HepG2 (cell line): ENCODE data around the gene CRTAC1. TPM values are rescaled to one million over a fixed set of nuclear protein-coding genes. Genes with fewer than 3 reads are reported as not detected.

ENCODE experiments used
- ATAC-seq: fragments of 200-7000 bp; cut with Tn5 transposase; 3 replicates; pipeline ENCODE4 v1.9.1; 2020; ENCODE audit warnings: mild to moderate bottlenecking, moderate library complexity
- BruUV-seq: library from RNA; stranded (reverse); fragments of 400-500 nt; replicated peaks from 2 replicates; lab custom pipeline; 2021; lab: Mats Ljungman, UMichigan
- CTCF ChIA-PET: fragments of 300-600 bp; formaldehyde crosslinking; extraction: SDS; loops from one replicate; lab custom pipeline; 2021; ENCODE audit warnings: low total read pairs, inconsistent platforms, low intra/inter-chr PET ratio; lab: Yijun Ruan, JAX
- POLR2A ChIA-PET: fragments of 350-600 bp; sonication (Branson Sonifier 250); formaldehyde crosslinking; loops from one replicate; lab custom pipeline; 2020; ENCODE audit warnings: antibody characterized with exemption, inconsistent platforms; lab: Yijun Ruan, JAX
- DNase-seq: peaks from one replicate; pipeline ENCODE4 v3.0.0-alpha.2; 2015; ENCODE audit warnings: low spot score
- FAIRE-seq: peaks from 3 replicates; lab custom pipeline; 2011; peaks lifted over from hg19 to GRCh38; lab: Jason Lieb, UNC
- H2AFZ ChIP-seq: one replicate; pipeline ENCODE4 v1.6.1; 2011; ENCODE audit warnings: low read length, inconsistent platforms
- H3K27ac ChIP-seq: fragments of 300-600 bp; 3 replicates; pipeline ENCODE4 v1.8.0; 2011; ENCODE audit warnings: mixed run types, mild to moderate bottlenecking, mixed read lengths, low read length, inconsistent platforms; ENCODE audit not compliant: insufficient read depth; ENCODE audit errors: extremely low read length
- H3K27me3 ChIP-seq, 2 experiments: fragments of 200-600 bp in 1 of 2; 2 replicates in 1 of 2; 3 replicates in 1 of 2; pipeline versions ENCODE4 v1.6.0 to v1.8.0; 2011; ENCODE audit warnings: low read length in 2 of 2, mild to moderate bottlenecking in 2 of 2, moderate library complexity in 2 of 2, inconsistent platforms in 1 of 2; ENCODE audit not compliant: insufficient read depth in 2 of 2, control insufficient read depth in 1 of 2
- H3K36me3 ChIP-seq, 2 experiments: fragments of 200-600 bp in 1 of 2; replicated peaks in 1 of 2; 2 replicates in 1 of 2; 3 replicates in 1 of 2; pipeline versions ENCODE4 v1.5.1 to v1.8.0; 2011; ENCODE audit warnings: low read length in 2 of 2, inconsistent platforms in 1 of 2; ENCODE audit not compliant: insufficient read depth in 2 of 2, control insufficient read depth in 1 of 2
- H3K4me1 ChIP-seq: 2 replicates; pipeline ENCODE4 v1.5.1; 2012; ENCODE audit warnings: low read length, inconsistent platforms; ENCODE audit not compliant: insufficient read depth
- H3K4me2 ChIP-seq: 2 replicates; pipeline ENCODE4 v1.6.0; 2011; ENCODE audit warnings: low read depth, low read length, inconsistent platforms
- H3K4me3 ChIP-seq, 3 experiments: fragments of 200-600 bp in 1 of 3; sonication (generic), shearing (Covaris generic) in 1 of 3; replicated peaks in 1 of 3; 2 replicates each; pipeline ENCODE4 v1.5.1; 2011 to 2016; ENCODE audit warnings: low read length in 3 of 3, inconsistent platforms in 2 of 3, low read depth in 2 of 3, mild to moderate bottlenecking in 2 of 3, control low read depth in 1 of 3, mixed read lengths in 1 of 3; ENCODE audit not compliant: insufficient read depth in 1 of 3
- H3K79me2 ChIP-seq: one replicate; pipeline ENCODE4 v1.6.1; 2011; ENCODE audit warnings: low read length, inconsistent platforms; ENCODE audit not compliant: insufficient read depth
- H3K9ac ChIP-seq: 2 replicates; pipeline ENCODE4 v1.6.0; 2011; ENCODE audit warnings: mild to moderate bottlenecking, low read depth, low read length, inconsistent platforms; ENCODE audit not compliant: insufficient read depth
- H3K9me3 ChIP-seq: 2 replicates; pipeline ENCODE4 v1.5.1; 2012; ENCODE audit warnings: mild to moderate bottlenecking, low read length
- H4K20me1 ChIP-seq: 2 replicates; pipeline ENCODE4 v1.6.0; 2011; ENCODE audit warnings: inconsistent platforms, mild to moderate bottlenecking, low read length, moderate library complexity; ENCODE audit not compliant: insufficient read depth
- HES4 ChIP-seq: sonication (generic); formaldehyde crosslinking; IDR thresholded peaks from 2 replicates; pipeline ENCODE4 v1.9.0; 2021; ENCODE audit warnings: mild to moderate bottlenecking, missing genetic modification reagents, borderline replicate concordance
- SKI ChIP-seq: fragments of 450-650 bp; IDR thresholded peaks from one replicate; pipeline ENCODE4 v1.6.1; 2018; ENCODE audit warnings: mild to moderate bottlenecking; ENCODE audit not compliant: partially characterized antibody
- SOX13 ChIP-seq, 3 experiments: fragments of 450-650 bp in 1 of 3; sonication (generic) in 1 of 3; formaldehyde crosslinking in 1 of 3; IDR thresholded peaks in 2 of 3; conservative IDR thresholded peaks in 1 of 3; 2 replicates each; pipeline versions ENCODE4 v1.5.0 to v1.6.1; 2016 to 2020; ENCODE audit warnings: antibody characterized with exemption in 1 of 3, mild to moderate bottlenecking in 1 of 3, missing compliant biosample characterization in 1 of 3, missing genetic modification reagents in 1 of 3, moderate library complexity in 1 of 3
- TGIF2 ChIP-seq: IDR thresholded peaks from 2 replicates; pipeline ENCODE4 v1.6.1; 2016; ENCODE audit warnings: control low read depth, missing compliant biosample characterization
- ZNF234 ChIP-seq: sonication (generic); formaldehyde crosslinking; conservative IDR thresholded peaks from 2 replicates; pipeline ENCODE4 v1.5.1; 2020; ENCODE audit warnings: mild to moderate bottlenecking, missing genetic modification reagents
- ZNF589 ChIP-seq: sonication (generic); formaldehyde crosslinking; conservative IDR thresholded peaks from 2 replicates; pipeline ENCODE4 v1.8.0; 2022; ENCODE audit warnings: mild to moderate bottlenecking, moderate library complexity, missing genetic modification reagents
- WGBS: methylation state at CpG from one replicate; pipeline ENCODE4 v1.1.6; 2017; ENCODE audit warnings: low lambda C conversion rate; 5-methylcytosine and 5-hydroxymethylcytosine counted together
- in situ Hi-C: cut with HindIII; loops from 2 replicates; pipeline ENCODE4 v1.10.0; 2017; ENCODE audit warnings: low pct_unique_long_range_greater_than_20kb; ENCODE audit not compliant: extremely low pct_ligation_motif_present
- intact Hi-C: fragments of 100-400 bp; cut with micrococcal nuclease; formaldehyde crosslinking; loops from one replicate; pipeline ENCODE4 v1.10.0; 2022; ENCODE audit not compliant: unreplicated experiment
- polyA plus RNA-seq, 8 experiments: library from polyadenylated mRNA; depleted of rRNA in 3 of 8; stranded (reverse) in 7 of 8; unstranded in 1 of 8; fragments of >200 nt; fragmentation: Illumina TruSeq in 4 of 8; extraction: Trizol in 4 of 8; gene quantifications; 2 replicates each; pipeline versions ENCODE4 v1.2.1 to v1.2.3, GENCODE V29; 2011 to 2016; ENCODE audit warnings: low read depth in 4 of 8, missing spikeins in 1 of 8, mixed read lengths in 1 of 8; ENCODE audit not compliant: insufficient read depth in 1 of 8
- total RNA-seq, 5 experiments: library from RNA; depleted of rRNA; stranded (reverse); fragments of >200 nt; fragmentation: Illumina TruSeq; extraction: Trizol; gene quantifications; 2 replicates each; pipeline ENCODE4 v1.2.3, GENCODE V29; 2016; ENCODE audit warnings: low read depth in 1 of 5
- TF ChIP-seq, protein P1 (sequence below): sonication (generic); formaldehyde crosslinking; IDR thresholded peaks from 2 replicates; pipeline ENCODE4 v1.9.0; 2021; ENCODE audit warnings: missing genetic modification reagents, mild to moderate bottlenecking, borderline replicate concordance
- TF ChIP-seq, protein P2 (sequence below): sonication (generic); formaldehyde crosslinking; IDR thresholded peaks from 2 replicates; pipeline ENCODE4 v1.4.0; 2020; ENCODE audit warnings: mild to moderate bottlenecking, missing genetic modification reagents

The CRTAC1 gene
- total and polyA plus RNA-seq, 2 of the 13 experiments (the other 11 are each of a cell fraction or from before 2014, with no cell fraction given) = not detected

DNA sequence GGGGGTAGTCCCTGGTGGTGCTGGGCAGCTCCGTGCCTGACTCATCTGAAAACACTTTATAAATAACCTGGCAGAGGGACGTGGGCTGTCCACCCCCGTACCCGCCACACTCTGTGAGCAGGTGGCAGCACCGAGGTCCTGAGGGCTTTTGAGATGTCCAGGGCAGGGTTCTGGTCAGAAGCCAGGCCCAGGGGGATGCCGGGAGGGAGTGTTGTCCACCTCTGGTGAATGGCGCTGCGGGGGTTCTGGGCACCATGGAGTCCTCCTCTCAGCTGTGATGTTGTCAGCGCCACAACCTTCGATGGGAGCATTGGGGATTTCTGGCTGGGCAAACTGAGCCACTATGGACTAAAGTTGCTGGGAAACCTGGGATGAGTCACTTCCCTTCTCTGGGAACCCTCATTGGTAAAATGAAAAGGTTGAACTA is 208.1 kb downstream of the CRTAC1 start:
- DNase-seq (no peak), ATAC-seq (no peak)
- Histone ChIP-seq H4K20me1 (no peaks in the 10 kb centered on the region), H3K4me2 (no peak overlapping the region)
- TF ChIP-seq TGIF2 (no peak), ZNF234 (CRISPR knock-in tag) (no peak), HES4 (no peak), ZNF589 (CRISPR knock-in tag) (no peak), SOX13 (IDR thresholded peaks at IDR 0.05) (no peak), SOX13 (CRISPR knock-in tag; conservative IDR thresholded peaks at IDR 0.05 in 1 of 2, IDR thresholded peaks at IDR 0.05 in 1 of 2) (no peak), SKI (no peak)
- TF ChIP-seq, protein P1, sequence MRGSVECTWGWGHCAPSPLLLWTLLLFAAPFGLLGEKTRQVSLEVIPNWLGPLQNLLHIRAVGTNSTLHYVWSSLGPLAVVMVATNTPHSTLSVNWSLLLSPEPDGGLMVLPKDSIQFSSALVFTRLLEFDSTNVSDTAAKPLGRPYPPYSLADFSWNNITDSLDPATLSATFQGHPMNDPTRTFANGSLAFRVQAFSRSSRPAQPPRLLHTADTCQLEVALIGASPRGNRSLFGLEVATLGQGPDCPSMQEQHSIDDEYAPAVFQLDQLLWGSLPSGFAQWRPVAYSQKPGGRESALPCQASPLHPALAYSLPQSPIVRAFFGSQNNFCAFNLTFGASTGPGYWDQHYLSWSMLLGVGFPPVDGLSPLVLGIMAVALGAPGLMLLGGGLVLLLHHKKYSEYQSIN (CRISPR knock-in tag) = no peak
- TF ChIP-seq, protein P2, sequence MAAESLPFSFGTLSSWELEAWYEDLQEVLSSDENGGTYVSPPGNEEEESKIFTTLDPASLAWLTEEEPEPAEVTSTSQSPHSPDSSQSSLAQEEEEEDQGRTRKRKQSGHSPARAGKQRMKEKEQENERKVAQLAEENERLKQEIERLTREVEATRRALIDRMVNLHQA (CRISPR knock-in tag) = no peak
- TF ChIP-seq, all 625 proteins: peak for 0
- CTCF ChIA-PET = no interaction called here
- H3K36me3 ChIP-seq = no peaks in the 10 kb centered on the region
- in situ Hi-C loops = no loop called here
- H3K27me3 ChIP-seq = peaks cover 5 to 46% of the 10 kb centered on the region in 2 experiments; a peak in 4 of 5 replicates
- no TSS peak for BruUV-seq
- H3K9me3 ChIP-seq = no peaks in the 10 kb centered on the region
- no peaks in the 10 kb centered on the region for H3K4me1 ChIP-seq
- no peak for FAIRE-seq
- no peak overlapping the region for H2AFZ ChIP-seq
- POLR2A ChIA-PET = no interaction called here
- no peak overlapping the region for H3K4me3 ChIP-seq
- H3K9ac ChIP-seq = no peak overlapping the region
- no peaks in the 10 kb centered on the region for H3K79me2 ChIP-seq
- intact Hi-C loops = no loop called here
- 17% methylated on average over 7 of the region's 10 CpGs for WGBS
- H3K27ac ChIP-seq = no peak overlapping the region
